Measurements from ENCODE around the gene TMEM169.

The TMEM169 gene

GRCh38 chr2:216043949-216044348 lies 37.8 kb upstream of the TMEM169 start:
- TF ChIP-seq, protein P1, sequence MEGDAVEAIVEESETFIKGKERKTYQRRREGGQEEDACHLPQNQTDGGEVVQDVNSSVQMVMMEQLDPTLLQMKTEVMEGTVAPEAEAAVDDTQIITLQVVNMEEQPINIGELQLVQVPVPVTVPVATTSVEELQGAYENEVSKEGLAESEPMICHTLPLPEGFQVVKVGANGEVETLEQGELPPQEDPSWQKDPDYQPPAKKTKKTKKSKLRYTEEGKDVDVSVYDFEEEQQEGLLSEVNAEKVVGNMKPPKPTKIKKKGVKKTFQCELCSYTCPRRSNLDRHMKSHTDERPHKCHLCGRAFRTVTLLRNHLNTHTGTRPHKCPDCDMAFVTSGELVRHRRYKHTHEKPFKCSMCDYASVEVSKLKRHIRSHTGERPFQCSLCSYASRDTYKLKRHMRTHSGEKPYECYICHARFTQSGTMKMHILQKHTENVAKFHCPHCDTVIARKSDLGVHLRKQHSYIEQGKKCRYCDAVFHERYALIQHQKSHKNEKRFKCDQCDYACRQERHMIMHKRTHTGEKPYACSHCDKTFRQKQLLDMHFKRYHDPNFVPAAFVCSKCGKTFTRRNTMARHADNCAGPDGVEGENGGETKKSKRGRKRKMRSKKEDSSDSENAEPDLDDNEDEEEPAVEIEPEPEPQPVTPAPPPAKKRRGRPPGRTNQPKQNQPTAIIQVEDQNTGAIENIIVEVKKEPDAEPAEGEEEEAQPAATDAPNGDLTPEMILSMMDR (IDR thresholded peaks at IDR 0.05): no peak
- H3K27ac ChIP-seq: no peak overlapping the region
- no peak overlapping the region for H3K4me3 ChIP-seq
- DNase-seq (ENCODE audit: low spot score): no peak

DNA sequence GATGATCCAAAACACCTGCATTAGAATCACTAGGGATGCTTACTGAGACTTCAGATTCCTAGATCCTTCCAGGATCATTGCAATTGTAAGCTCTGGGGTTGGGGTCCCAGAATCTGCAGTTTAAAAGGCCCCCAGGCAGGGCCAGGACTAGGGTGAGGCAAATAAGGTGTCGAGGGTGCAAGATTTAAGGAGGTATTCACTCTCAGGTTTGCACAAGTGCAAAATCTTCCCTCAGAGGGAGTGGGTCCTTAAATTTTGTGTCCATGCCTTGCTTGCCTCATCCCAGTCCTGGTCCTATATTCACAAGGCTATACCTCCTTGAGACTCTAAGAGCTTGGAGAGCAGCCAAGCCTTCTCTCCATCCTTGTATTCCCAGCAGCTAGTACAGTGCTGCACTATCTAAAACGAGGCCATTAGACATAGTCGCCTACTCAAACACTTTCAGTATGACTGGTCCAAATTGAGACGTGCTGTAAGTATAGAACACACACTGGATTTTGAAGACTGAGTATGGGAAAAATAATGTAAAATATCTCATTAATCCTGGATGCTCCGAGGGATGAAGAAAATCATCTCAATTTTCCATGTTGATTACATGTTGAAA lies 36.7 kb upstream of the TMEM169 start:
- no peak overlapping the region for H3K27ac ChIP-seq
- no peak for DNase-seq (ENCODE audit: low spot score)
- TF ChIP-seq, protein P1 (IDR thresholded peaks at IDR 0.05): no peak

GRCh38 chr2:216047397-216047796 lies 34.3 kb upstream of the TMEM169 start:
- DNase-seq (ENCODE audit: low spot score): no peak
- TF ChIP-seq, protein P1 (IDR thresholded peaks at IDR 0.05): no peak
- no peak overlapping the region for H3K27ac ChIP-seq
- H3K4me3 ChIP-seq: no peak overlapping the region

More for the DNA sequence above, 36.7 kb upstream of the TMEM169 start:
- no peak overlapping the region for H3K4me3 ChIP-seq

DNA sequence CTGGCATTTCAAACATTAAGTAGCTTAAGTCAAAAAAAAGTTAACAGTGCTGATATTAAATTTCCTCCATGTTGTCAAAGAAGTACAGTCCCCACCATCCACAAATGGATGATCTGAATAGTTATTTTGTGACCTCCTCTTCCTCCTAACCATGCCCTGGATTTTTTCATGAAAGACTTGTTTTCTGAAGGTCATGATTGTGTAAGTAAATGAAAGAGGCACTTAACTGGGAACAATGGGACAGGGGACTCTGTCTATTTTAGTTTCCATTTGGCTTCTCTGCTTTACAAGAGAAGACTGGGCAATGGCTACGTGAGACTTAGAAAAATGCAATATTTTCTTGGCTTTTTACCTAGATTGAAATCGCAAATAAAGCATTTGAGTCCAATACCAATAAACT lies 32.3 kb upstream of the TMEM169 start:
- H3K4me3 ChIP-seq: no peak overlapping the region

DNA sequence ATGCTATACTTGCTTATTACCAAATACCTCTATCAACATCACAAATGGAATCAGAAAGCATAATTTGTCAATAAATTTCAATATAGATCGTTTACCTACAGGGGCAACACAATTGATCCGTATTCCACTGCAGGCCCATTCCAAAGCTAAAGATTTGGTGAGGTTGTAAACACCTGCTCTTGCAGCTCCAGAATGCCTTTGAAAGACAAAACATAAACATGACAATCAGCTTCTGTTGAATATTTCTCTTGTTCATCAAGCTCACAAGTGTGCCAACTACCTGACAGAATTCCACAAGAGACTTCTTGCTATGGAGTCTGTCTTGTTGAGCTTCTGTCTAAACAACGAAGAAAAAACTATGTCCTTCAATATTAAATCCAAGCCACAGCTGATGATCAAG lies 30.4 kb upstream of the TMEM169 start:
- Histone ChIP-seq H3K4me3 (no peak overlapping the region), H3K27ac (no peak overlapping the region)
- DNase-seq (ENCODE audit: low spot score): no peak
- TF ChIP-seq, protein P1 (IDR thresholded peaks at IDR 0.05): no peak

More for the DNA sequence above, 32.3 kb upstream of the TMEM169 start:
- no peak overlapping the region for H3K27ac ChIP-seq
- DNase-seq (ENCODE audit: low spot score): no peak
- TF ChIP-seq, protein P1 (IDR thresholded peaks at IDR 0.05): no peak

DNA sequence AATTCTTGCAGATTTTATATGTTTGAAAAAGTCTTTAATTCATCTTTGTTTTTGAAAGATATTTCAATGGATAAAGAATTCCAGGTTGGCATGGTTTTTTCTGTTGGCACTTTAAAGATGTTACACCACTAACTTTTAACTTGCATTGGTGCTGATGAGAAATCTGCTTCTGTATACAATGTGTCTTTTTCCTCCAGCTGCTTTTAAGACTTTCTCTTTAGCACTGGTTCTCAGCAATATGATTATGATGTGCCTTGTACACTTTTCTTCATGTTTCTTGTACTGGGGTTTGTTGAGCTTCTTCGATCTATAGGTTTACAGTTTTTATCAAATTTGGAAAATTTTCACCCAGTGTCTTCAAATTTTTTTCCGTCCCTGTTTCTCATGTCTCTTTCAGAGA lies 29.3 kb upstream of the TMEM169 start:
- DNase-seq (ENCODE audit: low spot score): no peak
- TF ChIP-seq, protein P1 (IDR thresholded peaks at IDR 0.05): no peak
- H3K4me3 ChIP-seq: no peak overlapping the region
- no peak overlapping the region for H3K27ac ChIP-seq

GRCh38 chr2:216055680-216056079 lies 26.0 kb upstream of the TMEM169 start:
- Histone ChIP-seq H3K27ac (no peak overlapping the region), H3K4me3 (no peak overlapping the region)
- TF ChIP-seq, protein P1 (IDR thresholded peaks at IDR 0.05): no peak
- DNase-seq (ENCODE audit: low spot score): no peak
